ENCODE results near the gene TGFB1. TPM values are rescaled to one million over a fixed set of nuclear protein-coding genes. Genes with fewer than 3 reads are reported as not detected.
A peak's percentile ranks its signal among the peaks of the same experiment; 100 is the strongest.

The TGFB1 gene
- total and polyA plus RNA-seq, 2 of the 13 experiments (the other 11 are each of a cell fraction or from before 2014, with no cell fraction given), result 4.1 to 5.4 TPM

- TF ChIP-seq TRIM22 (IDR thresholded peaks at IDR 0.05) (no peak), SUZ12 (IDR thresholded peaks at IDR 0.05; ENCODE audit: low read depth, low read length) (no peak), IKZF5 (CRISPR knock-in tag; IDR thresholded peaks at IDR 0.05) (peak; percentile 50; the same call in 1 of the 2 replicates), CHCHD3 (CRISPR knock-in tag; IDR thresholded peaks at IDR 0.05) (no peak), GPBP1L1 (CRISPR knock-in tag; IDR thresholded peaks at IDR 0.05) (no peak), CEBPZ (IDR thresholded peaks at IDR 0.05; ENCODE audit: low read length) (no peak), TFE3 (CRISPR knock-in tag; IDR thresholded peaks at IDR 0.05) (peak; percentile 77), MYC (CRISPR knock-in tag; IDR thresholded peaks at IDR 0.05; ENCODE audit: borderline replicate concordance) (0 out of 2 replicates have a peak, but pooled peaks have one; percentile 44), SOX6 (IDR thresholded peaks at IDR 0.05) (no peak), SOX6 (CRISPR knock-in tag; IDR thresholded peaks at IDR 0.05) (no peak), ZNF569 (CRISPR knock-in tag; IDR thresholded peaks at IDR 0.05; ENCODE audit: borderline replicate concordance) (no peak), ZUFSP (CRISPR knock-in tag; IDR thresholded peaks at IDR 0.05; ENCODE audit: borderline replicate concordance) (no peak), KLF11 (CRISPR knock-in tag; IDR thresholded peaks at IDR 0.05) (no peak), IRF2 (CRISPR knock-in tag; IDR thresholded peaks at IDR 0.05) (no peak), FOXA3 (CRISPR knock-in tag; IDR thresholded peaks at IDR 0.05) (0 out of 2 replicates have a peak, but pooled peaks have one; percentile 26), GABPB1 (CRISPR knock-in tag; IDR thresholded peaks at IDR 0.05) (peak; percentile 82)
Measured at GRCh38 chr19:41324921-41325639, 28.6 kb downstream of the TGFB1 start (continued).

Measured in HepG2 (cell line).